GM19467 (cell line): ENCODE measurements around the gene ISYNA1.
A peak's percentile ranks its signal among the peaks of the same experiment; 100 is the strongest.

Experiments
- ATAC-seq: cut with Tn5 transposase; IDR thresholded peaks from one replicate; pipeline ENCODE4 v1.9.1; 2021; ENCODE audit warnings: mild to moderate bottlenecking, moderate library complexity; ENCODE audit not compliant: unreplicated experiment

Gene ISYNA1

GRCh38 chr19:18397242-18398202 is 40.4 kb downstream of the ISYNA1 start, which contains the start of gene LRRC25:
Gene LRRC25 (minus strand): TSS chr19:18397622. CDS start chr19:18396963, 659 bp downstream.
- ATAC-seq, result no peak

GRCh38 chr19:18396471-18397241 is 41.3 kb downstream of the ISYNA1 start:
- no peak for ATAC-seq

GRCh38 chr19:18393836-18394235 is 44.1 kb downstream of the ISYNA1 start:
- no peak for ATAC-seq

- ATAC-seq, result no peak
These were observed 45.0 kb downstream of the ISYNA1 start for GRCh38 chr19:18392926-18393325.

- no peak for ATAC-seq
These were observed 45.5 kb downstream of the ISYNA1 start for GRCh38 chr19:18392417-18392816.

GRCh38 chr19:18391509-18392075 is 46.3 kb downstream of the ISYNA1 start:
- no peak for ATAC-seq

GRCh38 chr19:18390065-18390907 is 47.6 kb downstream of the ISYNA1 start:
- no peak for ATAC-seq

- no peak for ATAC-seq
These were observed 48.2 kb downstream of the ISYNA1 start for GRCh38 chr19:18389726-18390064.

- ATAC-seq, result no peak
These were observed 48.8 kb downstream of the ISYNA1 start for GRCh38 chr19:18388960-18389725.

- peak; percentile 59 for ATAC-seq
These were observed 49.6 kb downstream of the ISYNA1 start for GRCh38 chr19:18388100-18388959.

- no peak for ATAC-seq
These were observed 51.2 kb downstream of the ISYNA1 start for GRCh38 chr19:18386543-18387271.

GRCh38 chr19:18385675-18386542 is 52.0 kb downstream of the ISYNA1 start, which contains the start of gene GDF15:
Gene GDF15 (plus strand): TSS chr19:18386158. CDS start chr19:18386190, 32 bp downstream.
- no peak for ATAC-seq

- ATAC-seq, result no peak
These were observed 52.6 kb downstream of the ISYNA1 start for GRCh38 chr19:18385359-18385674.

GRCh38 chr19:18384775-18385174 is 53.2 kb downstream of the ISYNA1 start:
- ATAC-seq, result no peak
